NCI-H748 (cell line): ENCODE measurements around the gene LSM14A.

Experiments
- DNase-seq: peaks from one replicate; lab custom pipeline; 2025; ENCODE audit not compliant: unreplicated experiment; lab: John Stamatoyannopoulos, UW

Gene LSM14A

GRCh38 chr19:34254046-34254697 lies 81.9 kb downstream of the LSM14A start, which contains the start of gene GARRE1:
Gene GARRE1, plus strand, starts transcription at chr19:34254554. Its CDS starts 45,920 bp downstream, at chr19:34300474.
- peak; percentile 94 for DNase-seq

DNA sequence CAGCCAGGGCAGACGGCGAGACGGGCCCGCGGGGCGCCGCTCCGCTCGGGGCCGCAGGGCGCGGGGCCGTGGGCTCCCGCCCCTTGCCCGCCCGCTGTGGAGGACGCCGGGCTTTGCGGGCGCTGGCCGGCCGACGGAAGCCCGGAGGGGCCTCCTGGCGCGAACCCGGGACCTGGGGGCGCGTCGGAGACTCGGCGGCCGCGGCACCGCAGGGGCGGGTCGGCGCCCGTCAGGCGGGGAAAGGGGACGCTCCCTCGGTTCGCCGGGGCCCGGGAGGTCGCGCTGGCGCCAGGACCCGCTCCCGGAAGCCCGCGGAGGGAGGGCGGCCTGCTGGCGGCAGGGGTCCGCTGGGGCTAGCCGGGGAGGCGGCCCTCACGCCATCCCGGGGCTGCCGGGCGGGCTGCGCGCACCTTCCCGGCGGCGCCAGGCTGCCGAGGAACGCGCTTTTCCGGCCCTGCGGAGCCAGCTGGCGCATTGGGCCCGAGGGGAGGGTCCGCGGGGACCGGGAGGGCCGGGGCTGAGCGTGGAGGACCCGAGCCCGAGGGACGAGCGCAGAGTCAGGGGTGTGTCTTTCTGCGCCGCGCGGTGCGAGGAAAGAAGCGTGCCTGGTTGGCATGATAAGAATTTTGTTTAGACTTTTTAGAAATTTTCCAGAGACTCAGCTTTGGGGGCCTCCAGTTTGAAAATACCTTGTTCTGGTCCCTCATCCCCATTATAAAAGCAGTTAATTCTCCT lies 82.6 kb downstream of the LSM14A start:
- DNase-seq, result peak; percentile 85

DNA sequence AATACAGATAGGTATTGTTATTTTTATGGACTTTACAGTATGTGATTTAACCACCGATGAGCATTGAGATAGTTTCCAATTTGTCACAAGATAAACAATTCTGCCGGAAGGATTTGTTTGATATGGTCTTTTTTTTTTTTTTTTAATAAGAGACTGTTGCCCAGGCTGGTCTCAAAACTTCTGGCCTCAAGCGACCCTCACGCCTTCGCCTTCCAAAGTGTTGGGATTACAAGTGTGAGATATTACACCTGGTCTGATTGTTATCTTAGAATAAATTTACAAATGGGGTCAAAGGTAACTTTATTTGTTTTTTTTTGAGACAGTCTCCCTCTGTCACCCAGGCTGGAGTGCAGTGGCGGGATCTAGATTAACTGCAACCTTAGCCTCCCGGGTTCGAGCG lies 83.2 kb downstream of the LSM14A start:
- DNase-seq, result no peak

DNA sequence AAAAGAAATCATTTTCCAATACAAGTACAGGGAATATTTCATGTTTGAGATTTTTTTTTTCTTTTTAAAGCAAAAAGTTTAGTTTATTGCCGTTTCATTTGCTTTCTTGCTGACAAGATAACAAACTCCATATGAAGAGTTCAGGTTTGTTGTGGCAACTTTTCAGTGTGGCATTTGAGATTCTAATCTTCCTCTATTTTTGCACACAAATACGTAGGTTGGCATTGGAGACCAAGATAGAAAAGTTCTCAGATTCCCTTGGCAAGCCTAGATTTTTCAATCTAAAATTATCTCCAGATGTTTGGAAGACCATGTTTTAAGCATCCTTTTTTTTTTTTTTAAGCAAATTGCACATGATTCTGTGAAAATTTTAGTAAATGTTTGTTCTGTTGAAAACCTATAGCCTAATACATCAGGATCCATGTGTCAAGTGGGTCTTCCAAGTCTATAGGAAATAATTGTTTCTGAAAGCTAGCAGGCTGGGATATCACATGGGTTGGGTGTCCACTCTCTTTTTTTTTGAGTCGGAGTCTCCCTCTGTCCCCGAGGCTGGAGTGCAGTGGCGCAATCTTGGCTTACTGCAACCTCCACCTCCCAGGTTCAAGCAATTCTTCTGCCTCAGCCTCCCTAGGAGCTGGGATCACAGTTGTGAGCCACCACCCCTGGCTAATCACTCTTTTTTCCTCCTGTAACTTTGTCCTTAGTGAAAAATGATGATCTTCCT lies 84.7 kb downstream of the LSM14A start:
- no peak for DNase-seq

GRCh38 chr19:34257559-34257924 lies 85.2 kb downstream of the LSM14A start:
- no peak for DNase-seq

DNA sequence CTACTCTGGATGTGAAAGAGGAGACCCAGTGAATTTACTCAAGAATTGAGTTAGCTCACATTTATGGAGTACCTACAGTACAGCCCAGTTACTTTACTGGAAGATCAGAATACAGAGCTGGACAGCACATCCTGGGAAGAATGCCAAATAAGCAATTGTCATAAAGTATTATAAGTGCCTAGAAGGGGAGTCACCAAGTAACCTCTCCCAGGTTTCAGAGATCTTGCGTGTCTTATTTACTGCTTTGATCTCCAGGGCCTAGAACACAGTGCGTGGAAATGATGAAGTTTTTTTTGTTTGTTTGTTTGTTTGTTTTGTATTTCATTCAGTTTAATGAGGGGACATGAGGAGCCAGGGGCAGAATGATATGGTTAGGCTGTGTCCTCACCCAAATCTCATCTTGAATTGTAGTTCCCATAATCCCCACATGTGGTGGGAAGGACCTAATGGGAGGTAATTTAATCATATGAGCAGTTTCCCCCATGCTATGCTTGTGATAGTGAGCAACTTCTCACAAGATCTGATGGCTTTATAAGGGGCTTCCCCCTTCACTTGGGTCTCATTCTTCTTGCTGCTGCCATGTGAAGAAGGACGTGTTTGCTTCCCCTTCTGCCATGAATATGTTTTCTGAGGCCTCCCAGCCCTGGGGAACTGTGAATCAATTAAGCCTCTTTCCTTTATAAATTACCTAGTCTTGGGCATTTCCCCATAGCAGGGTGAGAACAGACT lies 87.2 kb downstream of the LSM14A start:
- no peak for DNase-seq

DNA sequence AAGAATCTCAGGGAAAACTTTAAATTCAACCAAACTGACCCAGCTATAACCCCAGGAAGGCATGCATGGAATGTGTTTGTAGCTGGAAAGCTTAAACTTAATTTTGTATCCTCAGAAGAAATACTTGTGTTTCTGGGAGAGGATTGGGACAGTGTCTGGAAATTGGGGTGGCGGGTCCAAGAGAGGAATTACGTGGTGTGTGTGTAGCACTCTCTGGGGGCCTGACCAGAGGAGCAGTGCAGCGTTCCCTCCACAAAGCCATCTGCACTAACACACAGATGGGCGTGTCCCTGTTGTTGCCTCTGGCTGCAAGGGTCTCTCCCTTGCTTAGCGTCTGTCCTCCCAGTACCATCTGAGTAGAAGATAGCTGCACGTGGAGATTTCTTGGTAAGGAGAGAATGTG lies 88.5 kb downstream of the LSM14A start:
- DNase-seq, result no peak

DNA sequence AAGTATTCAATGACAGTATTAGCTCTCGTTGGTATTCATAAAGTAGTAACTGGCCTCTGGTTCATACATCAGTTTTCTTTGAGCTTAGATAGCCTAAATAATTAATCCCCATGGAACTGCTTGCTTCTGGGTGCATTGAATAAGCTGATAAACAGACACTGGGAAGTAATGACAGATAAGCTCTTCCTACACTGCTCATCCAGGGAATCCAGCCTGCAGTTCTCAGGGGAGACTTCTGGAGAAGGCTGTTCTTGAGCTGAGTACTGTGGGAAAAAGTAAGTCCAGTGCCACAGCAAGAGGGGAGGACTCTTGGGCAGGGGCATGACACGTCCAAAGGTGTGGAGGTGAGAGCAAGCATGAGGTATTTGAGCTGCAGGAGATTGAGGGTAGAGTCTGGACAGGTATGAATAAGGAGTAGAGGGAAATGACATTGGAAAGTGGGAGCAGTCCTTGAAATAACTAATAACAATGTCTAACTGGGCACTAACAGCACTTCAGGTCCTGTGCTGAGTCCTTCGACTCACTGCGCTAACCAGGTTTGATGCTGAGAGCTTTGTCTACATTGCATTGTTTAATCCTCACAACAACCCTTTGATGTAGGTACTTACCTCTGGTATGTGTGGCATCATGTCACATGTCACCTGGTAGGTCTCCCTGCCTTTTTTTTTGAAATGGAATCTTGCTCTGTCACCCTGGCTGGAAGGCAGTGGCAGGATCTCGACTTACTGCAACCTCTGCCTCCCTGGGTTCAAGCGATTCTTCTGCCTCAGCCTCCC lies 89.2 kb downstream of the LSM14A start:
- DNase-seq, result no peak

- no peak for DNase-seq
Measured at GRCh38 chr19:34263745-34264237, 91.5 kb downstream of the LSM14A start.

GRCh38 chr19:34265221-34265650 lies 92.9 kb downstream of the LSM14A start:
- no peak for DNase-seq

DNA sequence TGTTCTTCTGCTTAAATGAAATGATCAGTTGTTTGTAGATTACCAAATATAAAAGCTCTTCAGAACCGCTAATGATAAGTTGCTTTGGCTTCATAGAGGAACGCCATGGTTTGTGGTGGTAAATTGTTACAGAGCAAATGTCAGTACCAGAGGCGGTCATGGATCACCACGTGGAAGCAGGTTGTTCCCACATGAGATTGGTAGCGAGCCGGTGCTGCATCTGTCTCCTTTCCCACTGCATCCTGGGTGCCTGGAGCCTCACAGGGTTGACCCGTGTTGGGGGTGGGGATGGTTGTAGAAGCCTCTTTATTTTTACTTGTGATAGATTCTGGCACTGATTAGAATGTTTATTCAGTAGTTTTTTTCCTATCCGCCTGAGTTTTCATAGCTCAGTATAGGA lies 96.8 kb downstream of the LSM14A start:
- no peak for DNase-seq

DNA sequence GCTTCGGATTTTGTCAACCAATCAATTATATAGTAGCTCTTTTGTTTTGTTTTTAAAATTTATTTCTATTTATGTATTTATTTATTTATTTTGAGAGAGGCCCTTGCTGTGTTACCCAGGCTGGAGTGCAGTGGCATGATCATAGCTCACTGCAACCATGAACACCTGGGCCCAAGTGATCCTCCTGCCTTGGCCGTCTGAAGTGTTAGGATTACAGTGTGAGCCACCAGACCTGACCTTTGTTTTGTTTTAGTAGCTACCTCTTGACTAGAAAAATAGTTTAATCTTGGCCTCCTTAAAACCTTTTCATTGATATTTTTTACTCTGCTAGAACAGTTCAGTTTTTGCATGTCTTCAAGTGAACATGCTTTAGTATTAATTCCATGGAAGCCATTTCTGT lies 97.2 kb downstream of the LSM14A start:
- DNase-seq, result no peak

DNA sequence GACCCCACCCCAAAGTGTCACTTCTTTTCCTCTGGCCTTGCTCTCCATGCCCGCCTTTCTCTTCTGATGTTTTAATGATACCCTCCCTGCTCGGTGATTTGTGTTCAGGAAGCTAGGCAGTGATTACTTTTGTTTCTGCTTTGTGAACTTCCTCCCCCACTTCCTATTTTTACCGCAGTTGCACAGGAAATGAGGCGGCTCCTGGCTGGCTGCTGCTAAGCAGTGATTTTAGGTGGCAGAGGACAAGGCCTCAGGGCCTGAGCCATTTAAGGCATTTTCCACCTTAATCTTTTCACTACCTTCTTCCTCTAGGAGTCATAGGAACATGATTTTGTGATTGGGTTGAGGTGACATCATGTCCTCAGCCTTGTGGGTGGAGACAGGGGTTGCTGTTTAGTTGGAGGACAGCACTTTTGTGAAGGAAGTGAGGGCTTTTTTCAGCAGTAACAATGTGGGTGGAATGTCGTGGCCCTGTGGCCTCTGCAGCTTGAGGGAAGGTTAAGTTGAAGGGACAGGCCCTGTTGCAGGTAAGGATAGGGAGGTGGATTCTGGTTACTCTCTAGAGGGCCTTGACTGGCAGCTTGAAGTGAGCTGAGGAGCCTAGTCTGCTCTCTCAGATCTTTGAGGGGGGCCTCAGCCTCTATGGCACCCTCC lies 97.8 kb downstream of the LSM14A start:
- no peak for DNase-seq

DNA sequence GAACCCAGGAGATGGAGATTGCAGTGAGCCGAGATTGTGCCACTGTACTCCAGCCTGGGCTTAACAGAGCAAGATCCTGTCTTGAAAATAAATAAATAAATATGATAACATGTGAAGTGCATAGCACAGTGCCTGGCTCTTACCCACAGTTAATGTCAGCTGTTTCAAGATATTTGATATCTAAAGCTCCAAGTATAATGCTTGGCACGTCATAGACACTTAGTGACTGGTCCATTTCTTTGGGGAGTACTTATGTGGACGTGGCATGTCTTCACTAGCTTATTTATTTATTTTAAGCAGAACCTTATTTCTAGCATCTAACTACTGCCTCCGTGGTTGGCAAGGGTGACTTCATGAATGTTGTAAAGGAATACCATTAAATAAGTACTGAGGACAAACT lies 100.8 kb downstream of the LSM14A start:
- DNase-seq, result no peak

DNA sequence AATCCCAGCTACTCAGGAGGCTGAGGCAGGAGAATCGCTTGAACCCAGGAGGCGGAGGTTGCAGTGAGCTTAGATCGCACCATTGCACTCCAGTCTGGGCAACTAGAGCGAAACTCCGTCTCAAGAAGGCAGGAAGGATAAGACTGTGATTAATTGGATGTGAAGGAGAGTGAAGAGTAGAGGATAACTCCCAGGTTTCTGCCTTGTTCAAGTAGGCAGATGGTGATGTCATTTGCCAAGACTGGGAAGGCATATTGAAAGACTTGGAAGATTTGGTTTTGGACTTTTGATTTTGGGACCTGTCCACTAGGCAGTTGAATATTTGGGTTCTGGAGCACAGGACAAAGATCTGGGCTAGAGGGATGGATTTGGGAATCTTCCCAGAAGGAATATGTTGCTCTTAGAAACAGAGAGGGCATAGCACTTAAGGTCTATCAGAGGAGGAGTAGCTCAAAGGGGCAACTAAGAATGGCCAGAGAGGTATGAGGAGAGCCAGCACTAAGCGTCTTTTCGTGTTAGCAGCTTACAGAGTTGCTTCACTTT lies 102.1 kb downstream of the LSM14A start:
- DNase-seq, result no peak

DNA sequence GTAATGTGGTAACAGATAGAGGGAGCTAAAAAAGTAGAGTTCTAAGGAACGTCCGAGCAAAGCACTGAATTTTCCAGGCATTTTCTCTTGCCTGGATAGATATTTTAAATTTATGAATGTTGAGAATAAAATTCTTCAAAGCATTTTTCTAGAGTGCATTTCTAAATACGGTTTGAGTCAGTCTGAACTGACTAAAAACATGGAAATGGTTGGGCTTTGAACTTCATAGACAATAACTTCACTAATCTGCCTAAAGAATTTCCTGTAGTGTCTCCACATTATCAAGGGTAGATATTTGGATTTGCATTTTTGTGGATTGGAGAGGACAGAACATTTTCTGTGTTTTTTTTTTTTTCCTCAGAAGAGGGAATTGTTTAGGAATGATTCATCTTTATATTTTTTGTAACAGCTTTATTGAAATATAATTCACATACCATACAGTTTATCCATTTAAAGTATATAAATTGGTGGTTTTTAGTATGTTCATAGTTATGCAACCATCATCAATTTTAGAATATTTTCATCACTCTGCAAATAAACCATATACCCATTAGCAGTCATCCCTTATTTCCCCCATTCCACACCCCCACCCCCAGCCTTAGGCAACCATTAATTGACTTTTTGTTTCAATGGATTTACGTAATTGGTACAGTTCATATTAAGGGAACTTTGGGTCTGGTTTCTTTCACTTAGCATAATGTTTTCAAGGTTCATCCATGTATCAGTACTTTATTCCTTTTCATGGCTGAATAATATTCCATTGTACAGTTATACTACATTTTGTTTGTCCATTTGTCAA lies 102.7 kb downstream of the LSM14A start:
- DNase-seq, result no peak

DNA sequence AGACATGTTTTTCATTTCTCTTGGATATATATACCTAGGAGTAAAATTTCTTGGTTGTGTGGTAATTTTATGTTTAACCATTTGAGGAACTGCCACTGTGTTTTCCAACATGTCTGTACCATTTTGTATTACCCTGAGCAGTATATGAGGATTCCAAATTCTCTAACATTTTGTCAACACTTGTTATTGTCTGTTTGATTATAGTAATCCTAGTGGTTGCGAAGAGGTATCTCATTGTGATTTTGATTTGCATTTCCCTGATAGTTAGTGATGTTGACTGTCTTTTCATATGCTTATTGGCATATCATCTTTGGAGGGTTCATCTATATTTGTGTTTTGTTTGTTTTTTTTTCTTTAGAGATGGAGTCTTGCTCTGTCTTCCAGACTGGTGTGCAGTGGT lies 103.4 kb downstream of the LSM14A start:
- DNase-seq, result no peak

- DNase-seq, result no peak
Measured at GRCh38 chr19:34276614-34277013, 104.3 kb downstream of the LSM14A start.

DNA sequence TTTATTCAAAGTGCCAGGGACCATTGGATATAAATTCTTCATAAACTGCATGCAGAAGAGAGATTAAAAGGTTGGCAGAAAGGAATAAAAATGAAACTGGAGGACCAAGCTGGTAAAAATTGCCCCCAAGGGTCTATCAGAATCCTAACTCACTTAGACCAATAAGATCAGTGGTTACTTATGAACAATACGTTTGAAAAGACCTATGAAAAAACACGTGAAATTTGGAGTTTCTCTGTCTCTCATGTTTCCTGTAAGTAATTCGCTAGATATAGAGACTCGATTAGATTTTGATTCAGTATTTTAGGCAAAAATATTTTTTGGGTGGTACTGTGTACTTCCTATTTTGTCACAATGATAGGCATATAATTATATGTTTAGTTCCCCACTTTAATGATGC lies 104.9 kb downstream of the LSM14A start:
- DNase-seq, result no peak
